Measurements from ENCODE around the gene EFEMP2.
A peak's percentile ranks its signal among the peaks of the same experiment; 100 is the strongest.

The EFEMP2 gene

DNA sequence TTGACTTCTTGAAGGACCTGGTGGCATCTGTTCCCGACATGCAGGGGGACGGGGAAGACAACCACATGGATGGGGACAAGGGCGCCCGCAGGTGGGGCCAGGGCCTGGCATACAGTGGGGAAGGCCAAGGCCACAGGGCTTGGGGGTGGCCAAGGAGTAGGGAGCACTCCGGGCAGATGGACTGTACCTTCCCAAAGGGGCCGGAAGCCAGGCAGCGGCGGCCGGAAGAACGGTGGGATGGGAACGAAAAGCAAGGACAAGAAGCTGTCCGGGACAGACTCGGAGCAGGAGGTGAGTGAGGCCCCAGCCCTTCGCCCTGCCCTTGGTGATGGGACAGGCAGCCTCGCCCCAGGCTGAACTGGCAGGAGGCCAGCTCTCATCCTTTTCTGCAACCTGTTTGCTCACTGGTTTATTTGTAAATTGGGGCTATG lies 47.8 kb upstream of the EFEMP2 start:
- H3K27me3 ChIP-seq (ENCODE audit: low read length), result no peaks in the 10 kb centered on the region
- H3K79me2 ChIP-seq (ENCODE audit: insufficient read depth, low read length), result no peaks in the 10 kb centered on the region
- H3K27ac ChIP-seq (ENCODE audit: low read depth, low read length), result no peak overlapping the region
- no peaks in the 10 kb centered on the region for H3K9me3 ChIP-seq (ENCODE audit: insufficient read depth, low read length)
- H3K4me3 ChIP-seq (ENCODE audit: insufficient read depth, low read length, poor library complexity, severe bottlenecking), result peak overlapping the region; percentile 84
- no peaks in the 10 kb centered on the region for H3K36me3 ChIP-seq (ENCODE audit: low read length)
- peak overlapping the region; percentile 67 for H3K9ac ChIP-seq (ENCODE audit: low read length)
- H3K9me2 ChIP-seq (replicated peaks; ENCODE audit: insufficient read depth, low read length), result no peaks in the 10 kb centered on the region
- no peak overlapping the region for H2AFZ ChIP-seq (ENCODE audit: low read depth, low read length, severe bottlenecking)
- peak overlapping the region; percentile 81 for H3K4me2 ChIP-seq (ENCODE audit: low read depth, low read length, poor library complexity, severe bottlenecking)
- H3F3A ChIP-seq (ENCODE audit: insufficient read depth), result no peaks in the 10 kb centered on the region
- TF ChIP-seq, protein P1, sequence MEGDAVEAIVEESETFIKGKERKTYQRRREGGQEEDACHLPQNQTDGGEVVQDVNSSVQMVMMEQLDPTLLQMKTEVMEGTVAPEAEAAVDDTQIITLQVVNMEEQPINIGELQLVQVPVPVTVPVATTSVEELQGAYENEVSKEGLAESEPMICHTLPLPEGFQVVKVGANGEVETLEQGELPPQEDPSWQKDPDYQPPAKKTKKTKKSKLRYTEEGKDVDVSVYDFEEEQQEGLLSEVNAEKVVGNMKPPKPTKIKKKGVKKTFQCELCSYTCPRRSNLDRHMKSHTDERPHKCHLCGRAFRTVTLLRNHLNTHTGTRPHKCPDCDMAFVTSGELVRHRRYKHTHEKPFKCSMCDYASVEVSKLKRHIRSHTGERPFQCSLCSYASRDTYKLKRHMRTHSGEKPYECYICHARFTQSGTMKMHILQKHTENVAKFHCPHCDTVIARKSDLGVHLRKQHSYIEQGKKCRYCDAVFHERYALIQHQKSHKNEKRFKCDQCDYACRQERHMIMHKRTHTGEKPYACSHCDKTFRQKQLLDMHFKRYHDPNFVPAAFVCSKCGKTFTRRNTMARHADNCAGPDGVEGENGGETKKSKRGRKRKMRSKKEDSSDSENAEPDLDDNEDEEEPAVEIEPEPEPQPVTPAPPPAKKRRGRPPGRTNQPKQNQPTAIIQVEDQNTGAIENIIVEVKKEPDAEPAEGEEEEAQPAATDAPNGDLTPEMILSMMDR (IDR thresholded peaks at IDR 0.05; ENCODE audit: insufficient read depth, low read length, poor library complexity, severe bottlenecking), result no peak
- TF ChIP-seq EZH2phosphoT487 (conservative IDR thresholded peaks at IDR 0.05; ENCODE audit: low read length), result no peak
- no peaks in the 10 kb centered on the region for H4K20me1 ChIP-seq (ENCODE audit: low read depth, low read length)

- Histone ChIP-seq H3K4me2 (ENCODE audit: low read depth, low read length, poor library complexity, severe bottlenecking) (peak overlapping the region; percentile 81), H4K20me1 (ENCODE audit: low read depth, low read length) (no peaks in the 10 kb centered on the region), H3K27ac (ENCODE audit: low read depth, low read length) (no peak overlapping the region), H3K9ac (ENCODE audit: low read length) (peak overlapping the region; percentile 67), H3K9me3 (ENCODE audit: insufficient read depth, low read length) (no peaks in the 10 kb centered on the region), H3K36me3 (ENCODE audit: low read length) (no peaks in the 10 kb centered on the region), H3K79me2 (ENCODE audit: insufficient read depth, low read length) (no peaks in the 10 kb centered on the region), H2AFZ (ENCODE audit: low read depth, low read length, severe bottlenecking) (peak overlapping the region; percentile 29), H3F3A (ENCODE audit: insufficient read depth) (no peaks in the 10 kb centered on the region), H3K27me3 (ENCODE audit: low read length) (no peaks in the 10 kb centered on the region), H3K9me2 (replicated peaks; ENCODE audit: insufficient read depth, low read length) (no peaks in the 10 kb centered on the region), H3K4me3 (ENCODE audit: insufficient read depth, low read length, poor library complexity, severe bottlenecking) (peak overlapping the region; percentile 84)
- no peak for TF ChIP-seq EZH2phosphoT487 (conservative IDR thresholded peaks at IDR 0.05; ENCODE audit: low read length)
- TF ChIP-seq, protein P1 (IDR thresholded peaks at IDR 0.05; ENCODE audit: insufficient read depth, low read length, poor library complexity, severe bottlenecking), result no peak
These were observed 47.2 kb upstream of the EFEMP2 start for GRCh38 chr11:65919573-65920371.

DNA sequence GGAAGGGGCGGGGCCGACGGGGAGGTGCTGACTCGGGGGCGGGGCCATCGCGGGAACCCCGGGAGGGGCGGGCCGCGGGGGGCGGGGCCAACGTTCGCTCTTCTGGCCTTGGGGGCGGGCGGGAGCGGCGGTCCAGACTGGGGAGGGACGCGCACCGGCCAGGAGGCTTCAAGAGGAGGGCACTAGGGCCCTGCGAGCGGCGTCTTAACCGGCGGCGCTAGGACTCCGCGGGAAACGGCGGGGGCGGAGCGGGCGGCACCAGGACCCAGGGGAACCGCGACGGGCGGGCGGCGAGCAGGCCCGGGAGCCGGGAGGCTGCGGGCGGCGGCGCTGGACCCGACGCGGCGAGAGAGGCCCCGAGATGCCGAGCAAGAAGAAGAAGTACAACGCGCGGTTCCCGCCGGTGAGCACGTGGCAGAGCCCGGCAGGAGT lies 46.6 kb upstream of the EFEMP2 start, which contains the start of gene DRAP1:
Gene DRAP1 (plus strand): TSS at position 286 of the 432 bp plus-strand sequence. CDS start 76 bp downstream, at position 362.
- Histone ChIP-seq H3K36me3 (ENCODE audit: low read length) (no peaks in the 10 kb centered on the region), H3K79me2 (ENCODE audit: insufficient read depth, low read length) (no peaks in the 10 kb centered on the region), H3K9ac (ENCODE audit: low read length) (peak within 1 kb of the TSS; percentile 76), H3K9me2 (replicated peaks; ENCODE audit: insufficient read depth, low read length) (no peaks in the 10 kb centered on the region), H3K4me3 (ENCODE audit: insufficient read depth, low read length, poor library complexity, severe bottlenecking) (peak within 1 kb of the TSS; percentile 84), H4K20me1 (ENCODE audit: low read depth, low read length) (no peaks in the 10 kb centered on the region), H3K4me2 (ENCODE audit: low read depth, low read length, poor library complexity, severe bottlenecking) (peak within 1 kb of the TSS; percentile 87), H3K27ac (ENCODE audit: low read depth, low read length) (peak within 1 kb of the TSS; percentile 38; the same call in 1 of the 2 replicates), H2AFZ (ENCODE audit: low read depth, low read length, severe bottlenecking) (peak within 1 kb of the TSS; percentile 99), H3K9me3 (ENCODE audit: insufficient read depth, low read length) (no peaks in the 10 kb centered on the region), H3F3A (ENCODE audit: insufficient read depth) (no peaks in the 10 kb centered on the region), H3K27me3 (ENCODE audit: low read length) (no peaks in the 10 kb centered on the region)
- no peak for TF ChIP-seq EZH2phosphoT487 (conservative IDR thresholded peaks at IDR 0.05; ENCODE audit: low read length)
- TF ChIP-seq, protein P1 (IDR thresholded peaks at IDR 0.05; ENCODE audit: insufficient read depth, low read length, poor library complexity, severe bottlenecking), result no peak
